Liver (tissue), 9 donors: ENCODE measurements around the gene FBXW5. TPM values are rescaled to one million over a fixed set of nuclear protein-coding genes. Genes with fewer than 3 reads are reported as not detected.

Experiments used
- DNase-seq: peaks from one replicate; pipeline ENCODE4 v3.0.0-alpha.2; 2017; ENCODE audit warnings: low spot score
- H3K27ac ChIP-seq, 2 donors: one replicate each; pipeline ENCODE4 v1.7.0; 2013; ENCODE audit warnings: inconsistent platforms in 2 of 2, low read length in 2 of 2, control low read depth in 1 of 2, low read depth in 1 of 2, mild to moderate bottlenecking in 1 of 2
- H3K27me3 ChIP-seq, 4 donors: one replicate each; pipeline versions ENCODE4 v1.6.1 to v1.7.0; 2013; ENCODE audit warnings: low read length in 3 of 4, inconsistent platforms in 1 of 4, mild to moderate bottlenecking in 1 of 4, moderate library complexity in 1 of 4; ENCODE audit not compliant: control insufficient read depth in 4 of 4, insufficient read depth in 4 of 4
- H3K36me3 ChIP-seq, 4 donors: one replicate each; pipeline versions ENCODE4 v1.6.1 to v1.7.0; 2013; ENCODE audit warnings: low read length in 3 of 4, mild to moderate bottlenecking in 3 of 4, low read depth in 1 of 4, moderate library complexity in 1 of 4; ENCODE audit not compliant: control insufficient read depth in 4 of 4, insufficient read depth in 3 of 4
- H3K4me1 ChIP-seq, 4 donors: one replicate each; pipeline versions ENCODE4 v1.6.1 to v1.7.0; 2013; ENCODE audit warnings: low read length in 3 of 4, mild to moderate bottlenecking in 3 of 4, moderate library complexity in 1 of 4; ENCODE audit not compliant: control insufficient read depth in 4 of 4, insufficient read depth in 4 of 4
- H3K4me3 ChIP-seq, 3 donors: one replicate each; pipeline versions ENCODE4 v1.6.1 to v1.7.0; 2013; ENCODE audit warnings: low read length in 3 of 3, control low read depth in 1 of 3, low read depth in 1 of 3, mild to moderate bottlenecking in 1 of 3
- H3K9ac ChIP-seq, 2 donors: one replicate each; pipeline ENCODE4 v1.7.0; 2013; ENCODE audit warnings: low read length in 2 of 2, mild to moderate bottlenecking in 2 of 2, moderate library complexity in 2 of 2, control low read depth in 1 of 2, low read depth in 1 of 2
- H3K9me3 ChIP-seq, 4 donors: one replicate each; pipeline versions ENCODE4 v1.6.1 to v1.7.0; 2013; ENCODE audit warnings: low read length in 3 of 4; ENCODE audit not compliant: control insufficient read depth in 4 of 4
- EGR1 ChIP-seq, 2 donors: IDR thresholded peaks; 2 replicates each; pipeline ENCODE4 v1.6.1; 2016 to 2018; ENCODE audit warnings: antibody characterized with exemption in 2 of 2, low read depth in 2 of 2
- FOXA1 ChIP-seq: IDR thresholded peaks from 2 replicates; pipeline ENCODE4 v1.6.1; 2016; ENCODE audit warnings: antibody characterized with exemption
- FOXA2 ChIP-seq: IDR thresholded peaks from 2 replicates; pipeline ENCODE4 v1.6.1; 2016; ENCODE audit warnings: antibody characterized with exemption
- GABPA ChIP-seq, 2 donors: IDR thresholded peaks in 1 of 2; conservative IDR thresholded peaks in 1 of 2; 2 replicates each; pipeline ENCODE4 v1.6.1; 2016; ENCODE audit warnings: antibody characterized with exemption in 2 of 2, mild to moderate bottlenecking in 1 of 2, moderate library complexity in 1 of 2
- HNF4A ChIP-seq, 2 donors: conservative IDR thresholded peaks; 2 replicates each; pipeline ENCODE4 v1.6.1; 2016; ENCODE audit warnings: antibody characterized with exemption in 2 of 2, mild to moderate bottlenecking in 2 of 2
- HNF4G ChIP-seq: IDR thresholded peaks from 2 replicates; pipeline ENCODE4 v1.6.1; 2016; ENCODE audit warnings: antibody characterized with exemption
- JUND ChIP-seq, 2 donors: IDR thresholded peaks; 2 replicates each; pipeline ENCODE4 v1.6.1; 2016; ENCODE audit warnings: antibody characterized with exemption in 2 of 2
- NR2F2 ChIP-seq: IDR thresholded peaks from 2 replicates; pipeline ENCODE4 v1.6.1; 2016; ENCODE audit warnings: antibody characterized with exemption
- RXRA ChIP-seq, 2 donors: IDR thresholded peaks; 2 replicates each; pipeline ENCODE4 v1.6.1; 2017 to 2018; ENCODE audit warnings: antibody characterized with exemption in 2 of 2, mild to moderate bottlenecking in 1 of 2
- SP1 ChIP-seq: IDR thresholded peaks from 2 replicates; pipeline ENCODE4 v1.6.1; 2018; ENCODE audit warnings: antibody characterized with exemption, mild to moderate bottlenecking
- TAF1 ChIP-seq: conservative IDR thresholded peaks from 2 replicates; pipeline ENCODE4 v1.6.1; 2016; ENCODE audit warnings: antibody characterized with exemption, mild to moderate bottlenecking
- YY1 ChIP-seq: IDR thresholded peaks from 2 replicates; pipeline ENCODE4 v1.6.1; 2016; ENCODE audit warnings: antibody characterized with exemption, mild to moderate bottlenecking
- WGBS: extraction: QIAGEN DNeasy Blood & Tissue Kit; methylation state at CpG from one replicate; pipeline ENCODE4 v1.1.7; 2013; 5-methylcytosine and 5-hydroxymethylcytosine counted together
- polyA plus RNA-seq, 2 donors: library from polyadenylated mRNA; stranded (reverse) in 1 of 2; unstranded in 1 of 2; fragments of 200-250 nt in 1 of 2; fragments of >200 nt in 1 of 2; fragmentation: Nextera tagmentation in 1 of 2; extraction: Ambion mirVana in 1 of 2; gene quantifications; one replicate each; pipeline versions ENCODE4 v1.2.1 to v1.2.3, GENCODE V29; 2013 to 2015
- total RNA-seq, 2 donors: library from RNA; depleted of rRNA; stranded (reverse); fragments of >200 nt; gene quantifications; one replicate each; pipeline ENCODE4 v1.2.3, GENCODE V29; 2014
- TF ChIP-seq, protein P1 (sequence below): IDR thresholded peaks from 2 replicates; pipeline ENCODE4 v1.6.1; 2016; ENCODE audit warnings: antibody characterized with exemption
- TF ChIP-seq, protein P2 (sequence below): IDR thresholded peaks from 2 replicates; pipeline ENCODE4 v1.6.1; 2016; ENCODE audit warnings: antibody characterized with exemption, mild to moderate bottlenecking
- TF ChIP-seq, protein P3 (sequence below): fragments of 150-350 bp; IDR thresholded peaks from 2 replicates; pipeline ENCODE4 v1.5.1; 2017; ENCODE audit warnings: improper control_type of control experiment, low read depth, low read length; ENCODE audit not compliant: missing input control
- TF ChIP-seq, protein P4 (sequence below): IDR thresholded peaks from 2 replicates; pipeline ENCODE4 v1.6.1; 2016; ENCODE audit warnings: antibody characterized with exemption
- TF ChIP-seq, protein P5 (sequence below): IDR thresholded peaks from 2 replicates; pipeline ENCODE4 v1.6.1; 2016; ENCODE audit warnings: antibody characterized with exemption
- donor health status: healthy.
- donor health status: healthy.
- donor health status: healthy.
- donor health status: healthy.
- donor health status: healthy.

The FBXW5 gene
- total and polyA plus RNA-seq, 4 donors: 64.0 to 163 (median 109) TPM

DNA sequence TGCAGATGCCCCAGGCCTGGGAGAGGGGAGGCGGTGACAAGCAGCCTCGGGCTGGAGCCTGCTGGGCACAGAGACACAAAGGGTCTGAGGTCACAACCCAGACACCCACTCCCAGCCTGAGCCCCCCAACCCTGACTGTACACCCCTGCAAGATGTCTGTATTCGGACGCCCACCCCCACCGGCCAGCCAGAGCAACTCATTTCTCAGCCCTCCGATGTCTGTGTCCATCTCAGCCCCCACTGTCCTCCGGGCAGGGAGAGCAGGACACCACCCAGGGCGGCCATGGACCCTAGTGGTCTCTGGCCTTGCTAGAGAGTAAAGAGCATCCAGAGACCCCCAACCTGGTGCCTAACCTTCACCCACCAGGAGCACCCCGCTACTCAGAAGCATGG lies 11.4 kb upstream of the FBXW5 start:
- Histone ChIP-seq H3K27ac (no peak overlapping the region), H3K9me3 (no peaks in the 10 kb centered on the region), H3K4me1 (peaks cover 0 to 2% (median 0%) of the 10 kb centered on the region in 4 donors), H3K4me3 (no peak overlapping the region), H3K36me3 (no peaks in the 10 kb centered on the region), H3K9ac (no peak overlapping the region), H3K27me3 (no peaks in the 10 kb centered on the region)
- WGBS: 96% methylated on average over 9 of the region's 9 CpGs
- DNase-seq: no peak
- no peak for TF ChIP-seq NR2F2
- no peak for TF ChIP-seq TAF1
- TF ChIP-seq EGR1 (IDR thresholded peaks at IDR 0.05; ENCODE audit: low read depth in 2 of 2): no peak
- no peak for TF ChIP-seq RXRA (IDR thresholded peaks at IDR 0.05)
- TF ChIP-seq, protein P1, sequence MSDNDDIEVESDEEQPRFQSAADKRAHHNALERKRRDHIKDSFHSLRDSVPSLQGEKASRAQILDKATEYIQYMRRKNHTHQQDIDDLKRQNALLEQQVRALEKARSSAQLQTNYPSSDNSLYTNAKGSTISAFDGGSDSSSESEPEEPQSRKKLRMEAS: no peak
- no peak for TF ChIP-seq HNF4G
- TF ChIP-seq SP1: no peak
- TF ChIP-seq HNF4A (conservative IDR thresholded peaks at IDR 0.05): no peak
- TF ChIP-seq JUND (IDR thresholded peaks at IDR 0.05): no peak
- no peak for TF ChIP-seq FOXA1
- TF ChIP-seq, protein P2, sequence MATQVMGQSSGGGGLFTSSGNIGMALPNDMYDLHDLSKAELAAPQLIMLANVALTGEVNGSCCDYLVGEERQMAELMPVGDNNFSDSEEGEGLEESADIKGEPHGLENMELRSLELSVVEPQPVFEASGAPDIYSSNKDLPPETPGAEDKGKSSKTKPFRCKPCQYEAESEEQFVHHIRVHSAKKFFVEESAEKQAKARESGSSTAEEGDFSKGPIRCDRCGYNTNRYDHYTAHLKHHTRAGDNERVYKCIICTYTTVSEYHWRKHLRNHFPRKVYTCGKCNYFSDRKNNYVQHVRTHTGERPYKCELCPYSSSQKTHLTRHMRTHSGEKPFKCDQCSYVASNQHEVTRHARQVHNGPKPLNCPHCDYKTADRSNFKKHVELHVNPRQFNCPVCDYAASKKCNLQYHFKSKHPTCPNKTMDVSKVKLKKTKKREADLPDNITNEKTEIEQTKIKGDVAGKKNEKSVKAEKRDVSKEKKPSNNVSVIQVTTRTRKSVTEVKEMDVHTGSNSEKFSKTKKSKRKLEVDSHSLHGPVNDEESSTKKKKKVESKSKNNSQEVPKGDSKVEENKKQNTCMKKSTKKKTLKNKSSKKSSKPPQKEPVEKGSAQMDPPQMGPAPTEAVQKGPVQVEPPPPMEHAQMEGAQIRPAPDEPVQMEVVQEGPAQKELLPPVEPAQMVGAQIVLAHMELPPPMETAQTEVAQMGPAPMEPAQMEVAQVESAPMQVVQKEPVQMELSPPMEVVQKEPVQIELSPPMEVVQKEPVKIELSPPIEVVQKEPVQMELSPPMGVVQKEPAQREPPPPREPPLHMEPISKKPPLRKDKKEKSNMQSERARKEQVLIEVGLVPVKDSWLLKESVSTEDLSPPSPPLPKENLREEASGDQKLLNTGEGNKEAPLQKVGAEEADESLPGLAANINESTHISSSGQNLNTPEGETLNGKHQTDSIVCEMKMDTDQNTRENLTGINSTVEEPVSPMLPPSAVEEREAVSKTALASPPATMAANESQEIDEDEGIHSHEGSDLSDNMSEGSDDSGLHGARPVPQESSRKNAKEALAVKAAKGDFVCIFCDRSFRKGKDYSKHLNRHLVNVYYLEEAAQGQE: no peak
- TF ChIP-seq GABPA (IDR thresholded peaks at IDR 0.05 in 1 of 2, conservative IDR thresholded peaks at IDR 0.05 in 1 of 2): no peak
- no peak for TF ChIP-seq FOXA2
- TF ChIP-seq, protein P3, sequence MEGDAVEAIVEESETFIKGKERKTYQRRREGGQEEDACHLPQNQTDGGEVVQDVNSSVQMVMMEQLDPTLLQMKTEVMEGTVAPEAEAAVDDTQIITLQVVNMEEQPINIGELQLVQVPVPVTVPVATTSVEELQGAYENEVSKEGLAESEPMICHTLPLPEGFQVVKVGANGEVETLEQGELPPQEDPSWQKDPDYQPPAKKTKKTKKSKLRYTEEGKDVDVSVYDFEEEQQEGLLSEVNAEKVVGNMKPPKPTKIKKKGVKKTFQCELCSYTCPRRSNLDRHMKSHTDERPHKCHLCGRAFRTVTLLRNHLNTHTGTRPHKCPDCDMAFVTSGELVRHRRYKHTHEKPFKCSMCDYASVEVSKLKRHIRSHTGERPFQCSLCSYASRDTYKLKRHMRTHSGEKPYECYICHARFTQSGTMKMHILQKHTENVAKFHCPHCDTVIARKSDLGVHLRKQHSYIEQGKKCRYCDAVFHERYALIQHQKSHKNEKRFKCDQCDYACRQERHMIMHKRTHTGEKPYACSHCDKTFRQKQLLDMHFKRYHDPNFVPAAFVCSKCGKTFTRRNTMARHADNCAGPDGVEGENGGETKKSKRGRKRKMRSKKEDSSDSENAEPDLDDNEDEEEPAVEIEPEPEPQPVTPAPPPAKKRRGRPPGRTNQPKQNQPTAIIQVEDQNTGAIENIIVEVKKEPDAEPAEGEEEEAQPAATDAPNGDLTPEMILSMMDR: no peak
- no peak for TF ChIP-seq YY1
- TF ChIP-seq, protein P4, sequence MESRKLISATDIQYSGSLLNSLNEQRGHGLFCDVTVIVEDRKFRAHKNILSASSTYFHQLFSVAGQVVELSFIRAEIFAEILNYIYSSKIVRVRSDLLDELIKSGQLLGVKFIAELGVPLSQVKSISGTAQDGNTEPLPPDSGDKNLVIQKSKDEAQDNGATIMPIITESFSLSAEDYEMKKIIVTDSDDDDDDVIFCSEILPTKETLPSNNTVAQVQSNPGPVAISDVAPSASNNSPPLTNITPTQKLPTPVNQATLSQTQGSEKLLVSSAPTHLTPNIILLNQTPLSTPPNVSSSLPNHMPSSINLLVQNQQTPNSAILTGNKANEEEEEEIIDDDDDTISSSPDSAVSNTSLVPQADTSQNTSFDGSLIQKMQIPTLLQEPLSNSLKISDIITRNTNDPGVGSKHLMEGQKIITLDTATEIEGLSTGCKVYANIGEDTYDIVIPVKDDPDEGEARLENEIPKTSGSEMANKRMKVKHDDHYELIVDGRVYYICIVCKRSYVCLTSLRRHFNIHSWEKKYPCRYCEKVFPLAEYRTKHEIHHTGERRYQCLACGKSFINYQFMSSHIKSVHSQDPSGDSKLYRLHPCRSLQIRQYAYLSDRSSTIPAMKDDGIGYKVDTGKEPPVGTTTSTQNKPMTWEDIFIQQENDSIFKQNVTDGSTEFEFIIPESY: no peak
- TF ChIP-seq, protein P5, sequence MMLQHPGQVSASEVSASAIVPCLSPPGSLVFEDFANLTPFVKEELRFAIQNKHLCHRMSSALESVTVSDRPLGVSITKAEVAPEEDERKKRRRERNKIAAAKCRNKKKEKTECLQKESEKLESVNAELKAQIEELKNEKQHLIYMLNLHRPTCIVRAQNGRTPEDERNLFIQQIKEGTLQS: no peak
